IPS-15b (cell line): ENCODE results near the gene HSD3B1.

Source experiments
- H3K27me3 ChIP-seq: one replicate; pipeline ENCODE4 v1.6.1; 2013; ENCODE audit warnings: low read length; ENCODE audit not compliant: control insufficient read depth, insufficient read depth
- H3K36me3 ChIP-seq: one replicate; pipeline ENCODE4 v1.6.1; 2013; ENCODE audit warnings: low read length; ENCODE audit not compliant: control insufficient read depth, insufficient read depth
- H3K4me1 ChIP-seq: one replicate; pipeline ENCODE4 v1.6.1; 2013; ENCODE audit warnings: mild to moderate bottlenecking, low read length; ENCODE audit not compliant: control insufficient read depth, insufficient read depth
- H3K4me3 ChIP-seq: one replicate; pipeline ENCODE4 v1.5.1; 2013; ENCODE audit warnings: low read depth, low read length
- H3K9ac ChIP-seq: one replicate; pipeline ENCODE4 v1.6.1; 2013; ENCODE audit warnings: low read depth, mild to moderate bottlenecking, low read length
- H3K9me3 ChIP-seq: one replicate; pipeline ENCODE4 v1.6.1; 2013; ENCODE audit warnings: mild to moderate bottlenecking, low read length; ENCODE audit not compliant: control insufficient read depth, insufficient read depth

Gene HSD3B1

GRCh38 chr1:119506941-119507340, at the start of gene HSD3B1:
Gene HSD3B1 (plus strand): TSS chr1:119507210. CDS start chr1:119507477, 267 bp downstream.
- no peaks in the 10 kb centered on the region for H3K4me1 ChIP-seq
- H3K4me3 ChIP-seq = no peak within 1 kb of the TSS
- no peak within 1 kb of the TSS for H3K9ac ChIP-seq
- no peaks in the 10 kb centered on the region for H3K9me3 ChIP-seq
- no peaks in the 10 kb centered on the region for H3K27me3 ChIP-seq
- no peaks in the 10 kb centered on the region for H3K36me3 ChIP-seq

DNA sequence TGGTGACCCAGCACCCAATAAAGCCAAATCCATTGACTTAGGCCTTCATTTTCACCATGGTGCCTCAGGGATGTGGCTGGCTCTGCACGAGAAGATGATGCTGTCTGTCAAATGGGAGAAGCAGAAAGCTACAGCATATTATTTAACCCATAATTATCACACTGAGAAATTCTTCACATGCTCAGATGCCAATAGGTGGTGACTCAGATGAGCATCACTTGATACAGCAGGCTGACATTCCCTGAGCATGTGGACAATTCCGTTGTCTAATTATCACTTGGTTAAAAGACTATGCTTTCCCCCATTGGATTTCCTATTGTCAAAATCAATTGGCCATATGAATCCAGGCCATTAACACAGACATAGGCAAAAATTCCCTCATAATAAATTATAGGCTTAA, 44.0 kb upstream of the HSD3B1 start:
- Histone ChIP-seq H3K4me3 (no peak overlapping the region), H3K9me3 (no peaks in the 10 kb centered on the region), H3K4me1 (peaks cover 2% of the 10 kb centered on the region), H3K36me3 (no peaks in the 10 kb centered on the region), H3K27me3 (no peaks in the 10 kb centered on the region), H3K9ac (no peak overlapping the region)

DNA sequence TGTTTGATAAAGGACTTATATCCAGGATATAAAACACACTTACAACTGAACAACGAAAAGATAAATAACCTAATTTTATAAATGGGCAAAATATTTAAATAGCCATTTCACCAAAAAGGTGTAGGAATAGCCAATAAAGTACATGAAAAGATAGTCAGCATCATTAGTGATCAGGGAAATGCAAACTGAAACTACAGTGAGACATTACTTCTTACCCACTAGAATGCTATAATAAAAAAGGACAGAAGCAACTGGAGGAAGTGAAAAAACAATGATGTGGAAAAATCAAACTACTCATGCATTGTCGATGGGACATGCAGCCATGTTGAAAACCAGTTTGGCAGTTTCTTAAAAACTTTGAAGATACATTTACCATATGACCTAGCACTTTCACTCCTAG, 43.4 kb upstream of the HSD3B1 start:
- H3K9ac ChIP-seq = no peak overlapping the region
- H3K4me1 ChIP-seq = peaks cover 2% of the 10 kb centered on the region
- H3K9me3 ChIP-seq = no peaks in the 10 kb centered on the region
- H3K4me3 ChIP-seq = no peak overlapping the region
- no peaks in the 10 kb centered on the region for H3K36me3 ChIP-seq
- no peaks in the 10 kb centered on the region for H3K27me3 ChIP-seq

- Histone ChIP-seq H3K36me3 (no peaks in the 10 kb centered on the region), H3K4me3 (no peak overlapping the region), H3K9ac (no peak overlapping the region), H3K27me3 (no peaks in the 10 kb centered on the region), H3K4me1 (peaks cover 2% of the 10 kb centered on the region), H3K9me3 (no peaks in the 10 kb centered on the region)
These were observed 40.6 kb upstream of the HSD3B1 start for GRCh38 chr1:119466445-119466844.

GRCh38 chr1:119467219-119467618, 39.8 kb upstream of the HSD3B1 start:
- H3K27me3 ChIP-seq = no peaks in the 10 kb centered on the region
- H3K36me3 ChIP-seq = no peaks in the 10 kb centered on the region
- H3K9ac ChIP-seq = no peak overlapping the region
- no peaks in the 10 kb centered on the region for H3K9me3 ChIP-seq
- H3K4me1 ChIP-seq = peaks cover 2% of the 10 kb centered on the region
- no peak overlapping the region for H3K4me3 ChIP-seq

DNA sequence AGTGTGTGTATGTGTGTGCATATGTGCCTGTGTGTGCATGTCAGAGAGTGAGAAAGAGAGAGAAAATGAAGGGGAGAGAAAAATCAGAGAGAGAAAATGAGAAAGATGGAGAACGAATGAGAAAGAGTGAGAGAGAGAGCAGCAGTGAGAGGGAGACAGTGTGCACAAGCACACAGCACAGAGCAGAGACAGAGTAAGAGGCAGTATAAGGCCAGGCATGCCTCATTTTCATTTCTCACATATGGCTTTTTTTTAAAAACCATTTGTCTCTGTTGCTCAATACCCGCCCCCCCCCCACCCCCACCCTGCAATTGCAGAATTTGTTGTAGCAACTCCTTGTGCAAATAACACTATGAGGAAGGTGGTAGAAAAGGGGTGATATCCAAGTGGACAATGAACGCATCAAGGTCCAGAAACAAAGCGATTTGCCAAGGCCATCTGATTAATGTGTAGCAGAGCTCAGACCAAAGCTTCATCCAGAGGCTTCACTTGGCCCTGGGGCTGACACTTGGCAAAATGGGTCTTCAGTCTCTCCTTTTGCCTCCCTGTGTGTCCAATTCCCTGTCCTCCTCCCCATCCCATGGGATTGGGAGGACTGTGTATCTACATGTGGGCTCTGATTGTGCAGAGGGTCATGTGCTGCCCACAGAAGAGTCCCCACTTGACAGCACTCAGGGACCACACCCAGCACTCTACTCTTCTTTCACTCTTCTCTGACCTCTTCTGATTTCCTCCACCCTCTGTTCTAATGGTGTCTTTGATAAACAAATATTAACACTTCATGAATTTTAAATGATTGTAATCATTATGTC, 38.9 kb upstream of the HSD3B1 start:
- Histone ChIP-seq H3K9ac (no peak overlapping the region), H3K27me3 (no peaks in the 10 kb centered on the region), H3K9me3 (no peaks in the 10 kb centered on the region), H3K4me3 (no peak overlapping the region), H3K36me3 (no peaks in the 10 kb centered on the region), H3K4me1 (peaks cover 2% of the 10 kb centered on the region)

- Histone ChIP-seq H3K4me1 (peaks cover 2% of the 10 kb centered on the region), H3K9me3 (no peaks in the 10 kb centered on the region), H3K27me3 (no peaks in the 10 kb centered on the region), H3K9ac (no peak overlapping the region), H3K4me3 (no peak overlapping the region), H3K36me3 (no peaks in the 10 kb centered on the region)
These were observed 37.3 kb upstream of the HSD3B1 start for GRCh38 chr1:119469741-119470140.

DNA sequence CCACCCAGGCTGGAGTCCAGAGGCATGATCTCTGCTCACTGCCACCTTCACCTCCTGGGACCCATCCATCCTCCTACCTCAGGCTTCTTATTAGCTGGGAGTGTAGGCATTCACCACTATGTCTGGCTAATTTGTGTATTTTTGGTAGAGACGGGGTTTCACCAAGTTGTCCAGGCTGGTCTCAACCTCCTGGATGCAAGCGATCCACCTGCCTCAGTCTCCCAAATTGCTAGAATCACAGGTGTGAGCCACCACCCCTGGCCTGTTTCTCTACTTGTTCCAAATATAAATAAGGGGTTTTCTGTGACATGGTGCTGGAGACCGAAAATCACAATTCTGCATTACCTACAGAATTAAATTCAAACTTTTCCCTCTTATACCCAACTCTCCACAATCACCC, 36.6 kb upstream of the HSD3B1 start:
- Histone ChIP-seq H3K4me3 (no peak overlapping the region), H3K9me3 (no peaks in the 10 kb centered on the region), H3K9ac (no peak overlapping the region), H3K4me1 (peaks cover 2% of the 10 kb centered on the region), H3K27me3 (no peaks in the 10 kb centered on the region), H3K36me3 (no peaks in the 10 kb centered on the region)

GRCh38 chr1:119470958-119471357, 36.1 kb upstream of the HSD3B1 start:
- H3K4me1 ChIP-seq = peaks cover 2% of the 10 kb centered on the region
- no peaks in the 10 kb centered on the region for H3K27me3 ChIP-seq
- H3K36me3 ChIP-seq = no peaks in the 10 kb centered on the region
- no peak overlapping the region for H3K9ac ChIP-seq
- no peak overlapping the region for H3K4me3 ChIP-seq
- no peaks in the 10 kb centered on the region for H3K9me3 ChIP-seq

GRCh38 chr1:119471566-119471965, 35.4 kb upstream of the HSD3B1 start:
- no peak overlapping the region for H3K9ac ChIP-seq
- H3K9me3 ChIP-seq = no peaks in the 10 kb centered on the region
- H3K4me1 ChIP-seq = peaks cover 3% of the 10 kb centered on the region
- no peak overlapping the region for H3K4me3 ChIP-seq
- no peaks in the 10 kb centered on the region for H3K36me3 ChIP-seq
- H3K27me3 ChIP-seq = no peaks in the 10 kb centered on the region

DNA sequence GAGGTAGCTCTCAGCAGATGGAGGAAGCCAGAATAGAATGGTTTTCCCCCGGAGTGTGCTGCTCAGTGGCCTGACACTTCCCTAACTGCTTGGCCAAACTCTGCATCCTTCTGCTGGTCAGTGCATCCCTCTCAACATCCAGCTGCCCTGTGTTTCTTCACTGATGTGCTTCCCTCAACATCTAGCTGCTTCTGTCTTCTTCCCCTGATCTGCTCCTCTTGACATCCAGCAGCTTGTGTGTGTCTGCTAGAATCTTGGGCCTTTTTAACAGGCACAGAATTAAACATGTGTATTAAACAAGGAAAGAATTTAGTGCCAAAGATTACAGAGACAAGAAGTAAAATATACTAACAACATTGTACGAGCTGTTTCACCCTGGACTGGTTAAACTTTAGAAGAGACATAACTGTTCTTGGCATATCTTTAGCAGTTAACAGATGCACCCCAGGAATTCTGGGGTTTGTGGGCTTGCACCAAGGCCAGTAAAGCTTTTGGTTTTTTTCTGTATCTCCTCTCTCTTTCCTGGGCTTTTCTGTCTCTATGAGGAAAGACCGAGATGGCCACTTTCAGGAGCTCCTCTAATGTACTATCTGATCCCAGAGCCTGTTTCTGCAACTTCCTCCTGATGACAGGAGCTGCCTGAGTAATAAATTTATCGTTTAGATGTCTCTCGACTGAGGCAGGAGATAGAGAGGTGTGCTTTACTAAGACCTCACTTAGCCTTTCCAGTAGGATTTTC, 34.8 kb upstream of the HSD3B1 start:
- no peaks in the 10 kb centered on the region for H3K36me3 ChIP-seq
- peaks cover 3% of the 10 kb centered on the region for H3K4me1 ChIP-seq
- no peak overlapping the region for H3K9ac ChIP-seq
- H3K9me3 ChIP-seq = no peaks in the 10 kb centered on the region
- no peak overlapping the region for H3K4me3 ChIP-seq
- no peaks in the 10 kb centered on the region for H3K27me3 ChIP-seq

DNA sequence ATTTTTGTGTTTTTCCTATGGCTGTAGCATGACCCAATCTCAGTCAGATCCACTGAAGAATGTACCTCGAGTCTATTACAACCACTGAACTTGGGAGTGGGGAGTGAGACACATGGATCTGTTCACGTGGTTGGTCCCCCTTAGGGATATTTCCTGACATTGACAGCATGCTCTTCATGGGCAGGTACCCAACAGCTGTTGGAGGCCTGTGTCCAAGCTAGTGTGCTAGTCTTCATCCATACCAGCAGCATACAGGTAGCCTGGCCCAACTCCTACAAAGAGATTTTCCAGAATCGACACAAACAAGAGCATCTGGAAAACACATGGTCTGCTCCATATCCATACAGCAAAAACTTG, 34.2 kb upstream of the HSD3B1 start:
- H3K9ac ChIP-seq = no peak overlapping the region
- peaks cover 3% of the 10 kb centered on the region for H3K4me1 ChIP-seq
- H3K4me3 ChIP-seq = no peak overlapping the region

More for the DNA sequence above, 34.2 kb upstream of the HSD3B1 start:
- Histone ChIP-seq H3K36me3 (no peaks in the 10 kb centered on the region), H3K27me3 (no peaks in the 10 kb centered on the region), H3K9me3 (no peaks in the 10 kb centered on the region)
